ENCODE measurements around the gene MAVS. TPM values are rescaled to one million over a fixed set of nuclear protein-coding genes. Genes with fewer than 3 reads are reported as not detected.
A peak's percentile ranks its signal among the peaks of the same experiment; 100 is the strongest.
"Not testable (repeated sequence)": the region's sequence is repeated elsewhere in the genome, so short reads cannot be mapped to it uniquely, and the experiment has no call there.

MAVS gene
- total RNA-seq, 4 donors from 2014 or later = 28.5 to 50.0 (median 40.1) TPM

GRCh38 chr20:3876000-3876399 is 29.4 kb downstream of the MAVS start:
- no peak for ATAC-seq
- 46 to 67% methylated on average over 1 of the region's 1 CpG for WGBS, 2 donors (ENCODE audit: low coverage in 1 of 2)
- H3K27me3 ChIP-seq = no peaks in the 10 kb centered on the region
- peaks cover 0 to 12% (median 0%) of the 10 kb centered on the region in 3 donors for H3K4me1 ChIP-seq
- H3K36me3 ChIP-seq = peaks cover 0 to 45% of the 10 kb centered on the region in 2 donors
- H3K4me3 ChIP-seq = no peak overlapping the region
- no peak overlapping the region for H3K27ac ChIP-seq
- no peaks in the 10 kb centered on the region for H3K9me3 ChIP-seq
- TF ChIP-seq POLR2AphosphoS5 (IDR thresholded peaks at IDR 0.05) = no peak
- TF ChIP-seq EP300 (IDR thresholded peaks at IDR 0.05) = no peak
- no peak for TF ChIP-seq POLR2A (IDR thresholded peaks at IDR 0.05)
- TF ChIP-seq, protein P1, sequence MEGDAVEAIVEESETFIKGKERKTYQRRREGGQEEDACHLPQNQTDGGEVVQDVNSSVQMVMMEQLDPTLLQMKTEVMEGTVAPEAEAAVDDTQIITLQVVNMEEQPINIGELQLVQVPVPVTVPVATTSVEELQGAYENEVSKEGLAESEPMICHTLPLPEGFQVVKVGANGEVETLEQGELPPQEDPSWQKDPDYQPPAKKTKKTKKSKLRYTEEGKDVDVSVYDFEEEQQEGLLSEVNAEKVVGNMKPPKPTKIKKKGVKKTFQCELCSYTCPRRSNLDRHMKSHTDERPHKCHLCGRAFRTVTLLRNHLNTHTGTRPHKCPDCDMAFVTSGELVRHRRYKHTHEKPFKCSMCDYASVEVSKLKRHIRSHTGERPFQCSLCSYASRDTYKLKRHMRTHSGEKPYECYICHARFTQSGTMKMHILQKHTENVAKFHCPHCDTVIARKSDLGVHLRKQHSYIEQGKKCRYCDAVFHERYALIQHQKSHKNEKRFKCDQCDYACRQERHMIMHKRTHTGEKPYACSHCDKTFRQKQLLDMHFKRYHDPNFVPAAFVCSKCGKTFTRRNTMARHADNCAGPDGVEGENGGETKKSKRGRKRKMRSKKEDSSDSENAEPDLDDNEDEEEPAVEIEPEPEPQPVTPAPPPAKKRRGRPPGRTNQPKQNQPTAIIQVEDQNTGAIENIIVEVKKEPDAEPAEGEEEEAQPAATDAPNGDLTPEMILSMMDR (IDR thresholded peaks at IDR 0.05) = no peak

GRCh38 chr20:3876676-3877075 is 30.0 kb downstream of the MAVS start:
- ATAC-seq = no peak
- H3K4me1 ChIP-seq = peaks cover 0 to 5% (median 0%) of the 10 kb centered on the region in 3 donors
- TF ChIP-seq, protein P1 (IDR thresholded peaks at IDR 0.05) = no peak
- TF ChIP-seq POLR2A (IDR thresholded peaks at IDR 0.05) (no peak), EP300 (IDR thresholded peaks at IDR 0.05) (no peak), POLR2AphosphoS5 (IDR thresholded peaks at IDR 0.05) (no peak)
- H3K27ac ChIP-seq = no peak overlapping the region
- H3K9me3 ChIP-seq = no peaks in the 10 kb centered on the region
- H3K27me3 ChIP-seq = no peaks in the 10 kb centered on the region
- H3K36me3 ChIP-seq = peaks cover 0 to 38% of the 10 kb centered on the region in 2 donors
- no peak overlapping the region for H3K4me3 ChIP-seq

DNA sequence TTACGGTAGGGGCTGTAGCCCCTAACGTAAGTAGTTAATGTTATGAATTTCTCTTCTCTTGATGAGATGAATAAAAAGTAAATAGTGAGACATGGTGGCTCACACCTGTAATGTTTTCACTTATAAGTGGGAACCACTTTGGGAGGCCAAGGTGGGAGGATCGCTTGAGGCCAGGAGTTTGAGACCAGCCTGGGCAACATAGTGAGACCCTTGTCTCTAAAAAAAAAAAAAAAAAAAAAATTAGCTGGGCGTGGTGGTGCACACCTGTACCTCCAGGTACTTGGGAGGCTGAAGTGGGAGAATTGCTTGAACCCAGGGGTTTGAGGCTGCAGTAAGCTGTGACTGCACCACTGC is 32.3 kb downstream of the MAVS start:
- not testable (repeated sequence) for H3K27ac ChIP-seq, ATAC-seq
- 67 to 100% methylated on average over 1 to 2 of the region's 4 CpGs for WGBS, 2 donors (ENCODE audit: low coverage in 1 of 2)

DNA sequence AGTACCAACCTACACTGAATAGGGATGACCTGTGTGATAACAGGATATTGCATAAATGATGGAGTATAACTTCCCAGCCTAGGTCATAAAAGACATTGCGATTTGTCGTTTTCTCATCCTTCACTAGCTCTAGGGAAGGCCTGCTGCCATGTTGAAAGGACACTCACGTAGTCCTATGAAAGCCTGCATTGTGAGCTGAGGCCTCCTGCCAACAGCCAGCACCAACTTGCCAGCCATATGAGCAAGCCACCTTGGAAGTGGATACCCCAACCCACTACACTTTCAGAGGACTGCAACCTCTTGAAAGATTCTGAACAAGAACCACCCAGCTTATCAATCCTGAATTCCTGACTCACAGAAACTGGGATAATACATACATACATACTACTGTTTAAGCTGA is 39.1 kb downstream of the MAVS start:
- WGBS, 2 donors (ENCODE audit: low coverage in 1 of 2) = 92 to 100% methylated on average over 2 of the region's 3 CpGs
- no peak overlapping the region for H3K4me3 ChIP-seq
- H3K27ac ChIP-seq = no peak overlapping the region
- ATAC-seq = no peak
- H3K27me3 ChIP-seq = no peaks in the 10 kb centered on the region
- no peaks in the 10 kb centered on the region for H3K9me3 ChIP-seq
- H3K36me3 ChIP-seq = no peaks in the 10 kb centered on the region
- TF ChIP-seq POLR2A (IDR thresholded peaks at IDR 0.05) (no peak), EP300 (IDR thresholded peaks at IDR 0.05) (no peak), POLR2AphosphoS5 (IDR thresholded peaks at IDR 0.05) (no peak)
- TF ChIP-seq, protein P1 (IDR thresholded peaks at IDR 0.05) = no peak
- H3K4me1 ChIP-seq = peaks cover 0 to 19% (median 6%) of the 10 kb centered on the region in 3 donors

More for the DNA sequence above, 32.3 kb downstream of the MAVS start:
- peaks cover 0 to 17% of the 10 kb centered on the region in 2 donors for H3K36me3 ChIP-seq
- H3K4me3 ChIP-seq, H3K27me3 ChIP-seq, H3K9me3 ChIP-seq, H3K4me1 ChIP-seq: not testable (repeated sequence)

DNA sequence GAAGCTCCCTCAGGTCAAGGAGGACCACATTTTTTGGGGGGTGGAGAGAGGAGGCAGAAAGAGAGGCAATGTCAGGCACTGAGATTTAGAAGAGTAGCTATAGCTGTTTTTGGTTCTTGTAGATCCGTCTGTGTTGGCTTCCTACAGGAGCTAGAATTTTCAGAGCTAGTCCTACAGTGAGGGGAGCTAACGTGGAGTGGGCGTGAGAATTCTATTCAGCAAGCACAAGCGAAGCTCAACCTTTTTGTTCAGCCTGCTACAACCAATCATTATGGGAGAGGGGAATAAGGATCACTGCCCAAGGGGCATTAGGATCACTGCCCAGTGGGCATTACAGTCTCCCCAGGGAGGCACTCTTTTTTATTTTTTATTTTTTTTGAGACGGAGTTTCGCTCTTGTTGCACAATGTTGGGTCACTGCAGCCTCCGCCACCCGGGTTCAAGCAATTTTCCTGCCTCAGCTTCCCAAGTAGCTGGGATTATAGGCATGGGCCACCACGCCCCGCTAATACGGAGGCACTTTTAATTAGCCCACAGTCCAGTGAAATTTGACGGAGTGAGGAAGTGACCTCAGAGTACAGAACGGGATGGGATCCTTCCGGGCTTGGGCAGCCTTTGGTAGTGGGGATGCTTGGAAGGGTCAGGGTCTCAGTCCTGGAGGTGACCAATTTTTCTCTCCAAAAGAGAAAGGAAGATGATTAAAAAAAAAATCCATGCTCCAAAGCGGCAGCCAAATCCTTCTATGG is 41.4 kb downstream of the MAVS start:
- no peak for ATAC-seq
- peak overlapping the region; percentile 98 to 99 for H3K4me3 ChIP-seq
- H3K4me1 ChIP-seq = peaks cover 0 to 42% (median 20%) of the 10 kb centered on the region in 3 donors
- no peaks in the 10 kb centered on the region for H3K9me3 ChIP-seq
- no peak for TF ChIP-seq POLR2AphosphoS5 (IDR thresholded peaks at IDR 0.05)
- TF ChIP-seq, protein P1 (IDR thresholded peaks at IDR 0.05) = no peak
- no peak for TF ChIP-seq POLR2A (IDR thresholded peaks at IDR 0.05)
- TF ChIP-seq EP300 (IDR thresholded peaks at IDR 0.05) = no peak
- no peaks in the 10 kb centered on the region for H3K27me3 ChIP-seq
- H3K36me3 ChIP-seq = no peaks in the 10 kb centered on the region
- 21 to 43% methylated on average over 3 to 7 of the region's 15 CpGs for WGBS, 2 donors (ENCODE audit: low coverage in 1 of 2)
- peak overlapping the region; percentile 57 to 99 (median 97) for H3K27ac ChIP-seq
